Suprapubic skin (tissue), 4 donors: ENCODE measurements around the gene CPEB3.

Experiments
- CTCF ChIP-seq, 2 donors: fragments of 200-600 bp in 1 of 2; fragments of 450-650 bp in 1 of 2; sonication (generic) in 1 of 2; IDR thresholded peaks; one replicate each; pipeline ENCODE4 v1.5.1; 2016 to 2019; ENCODE audit warnings: antibody characterized with exemption in 2 of 2, mild to moderate bottlenecking in 1 of 2, moderate library complexity in 1 of 2
- EP300 ChIP-seq: sonication (generic); formaldehyde crosslinking; IDR thresholded peaks from one replicate; pipeline ENCODE4 v1.6.1; 2017; ENCODE audit warnings: antibody characterized with exemption
- POLR2AphosphoS5 ChIP-seq, 3 donors: sonication (generic); formaldehyde crosslinking; IDR thresholded peaks; one replicate each; pipeline ENCODE4 v1.6.1; 2017; ENCODE audit warnings: antibody characterized with exemption in 3 of 3

- TF ChIP-seq CTCF (IDR thresholded peaks at IDR 0.05) (no peak), POLR2AphosphoS5 (IDR thresholded peaks at IDR 0.05) (no peak), EP300 (no peak)
Measured at GRCh38 chr10:92244796-92245195, 46.1 kb downstream of the CPEB3 start.
